A549 (cell line): ENCODE measurements around the gene CSTF1. TPM values are rescaled to one million over a fixed set of nuclear protein-coding genes. Genes with fewer than 3 reads are reported as not detected.

ENCODE experiments used
- ATAC-seq, 2 experiments: fragments of 200-7000 bp in 1 of 2; fragments of >200 bp in 1 of 2; cut with Nextera tagmentation in 1 of 2; cut with Tn5 transposase in 1 of 2; 3 replicates each; pipeline versions ENCODE4 v1.8.0 to v1.9.1; 2018 to 2020; ENCODE audit warnings: mild to moderate bottlenecking in 1 of 2, moderate library complexity in 1 of 2
- CTCF ChIA-PET: fragments of 300-600 bp; sonication (Branson Sonifier 250); formaldehyde crosslinking; extraction: SDS; loops from one replicate; lab custom pipeline; 2021; ENCODE audit warnings: antibody characterized with exemption, inconsistent platforms; lab: Yijun Ruan, JAX
- POLR2A ChIA-PET: fragments of 350-600 bp; formaldehyde crosslinking; extraction: SDS; loops from one replicate; lab custom pipeline; 2021; ENCODE audit warnings: antibody characterized with exemption, inconsistent platforms; lab: Yijun Ruan, JAX
- DNase-seq, 2 experiments: peaks; one replicate each; pipeline versions ENCODE4 v3.0.0 to v3.0.0-alpha.2; 2011 to 2016; ENCODE audit warnings: low read depth in 1 of 2, low spot score in 1 of 2
- FAIRE-seq: peaks from 2 replicates; lab custom pipeline; 2011; peaks lifted over from hg19 to GRCh38; lab: Jason Lieb, UNC
- H3K27ac ChIP-seq, 2 experiments: fragments of >200 bp; sonication (Bioruptor Twin); formaldehyde crosslinking; 3 replicates each; pipeline ENCODE4 v1.5.1; 2016 to 2017
- H3K4me1 ChIP-seq: fragments of >200 bp; sonication (Bioruptor Twin); formaldehyde crosslinking; 3 replicates; pipeline ENCODE4 v1.6.1; 2016
- H3K4me2 ChIP-seq: fragments of >200 bp; sonication (Bioruptor Twin); formaldehyde crosslinking; 3 replicates; pipeline ENCODE4 v1.6.1; 2016
- H3K4me3 ChIP-seq: fragments of >200 bp; sonication (Bioruptor Twin); formaldehyde crosslinking; 3 replicates; pipeline ENCODE4 v1.5.1; 2016
- H3K9me3 ChIP-seq: fragments of >200 bp; sonication (Bioruptor Twin); formaldehyde crosslinking; 3 replicates; pipeline ENCODE4 v1.6.1; 2016
- BHLHE40 ChIP-seq: IDR thresholded peaks from 2 replicates; pipeline ENCODE4 v1.6.1; 2012; ENCODE audit warnings: low read depth, low read length, inconsistent platforms
- CBX2 ChIP-seq: fragments of 200-600 bp; sonication (generic); IDR thresholded peaks from 2 replicates; pipeline ENCODE4 v1.6.1; 2016; ENCODE audit warnings: low read depth, mild to moderate bottlenecking, borderline replicate concordance
- CBX8 ChIP-seq: fragments of 200-600 bp; sonication (generic); IDR thresholded peaks from 2 replicates; pipeline ENCODE4 v1.6.1; 2016
- CEBPB ChIP-seq, 2 experiments: fragments of >200 bp in 1 of 2; sonication (Bioruptor Twin) in 1 of 2; formaldehyde crosslinking in 1 of 2; IDR thresholded peaks; 2 replicates each; pipeline ENCODE4 v1.6.1; 2012 to 2016
- CTCF ChIP-seq: fragments of >200 bp; sonication (Bioruptor Twin); formaldehyde crosslinking; IDR thresholded peaks from 3 replicates; pipeline ENCODE4 v1.5.1; 2016
- E2F6 ChIP-seq: IDR thresholded peaks from 2 replicates; pipeline ENCODE4 v1.6.1; 2012; ENCODE audit warnings: low read depth, borderline replicate concordance
- ELK1 ChIP-seq: fragments of 150-350 bp; IDR thresholded peaks from 2 replicates; pipeline ENCODE4 v1.6.1; 2014; ENCODE audit warnings: low read depth, mild to moderate bottlenecking, low read length
- EP300 ChIP-seq, 2 experiments: fragments of >200 bp; sonication (Bioruptor Twin); formaldehyde crosslinking; IDR thresholded peaks; 2 replicates in 1 of 2; 3 replicates in 1 of 2; pipeline ENCODE4 v1.6.1; 2016 to 2017
- FOSL2 ChIP-seq, 2 experiments: fragments of 450-650 bp in 1 of 2; fragments of >200 bp in 1 of 2; sonication (Bioruptor Twin) in 1 of 2; formaldehyde crosslinking; IDR thresholded peaks; 2 replicates each; pipeline versions ENCODE4 v1.5.0 to v1.6.1; 2016 to 2020; ENCODE audit warnings: mild to moderate bottlenecking in 1 of 2, moderate library complexity in 1 of 2
- FOXS1 ChIP-seq: fragments of 250-450 bp; sonication (Bioruptor Pico); IDR thresholded peaks from 2 replicates; pipeline ENCODE4 v1.5.0; 2020; ENCODE audit warnings: mild to moderate bottlenecking, moderate library complexity
- HDAC2 ChIP-seq: fragments of 200-600 bp; sonication (generic); IDR thresholded peaks from 2 replicates; pipeline ENCODE4 v1.6.1; 2016
- HEYL ChIP-seq: fragments of 250-450 bp; sonication (Bioruptor Pico); IDR thresholded peaks from 2 replicates; pipeline ENCODE4 v1.8.0; 2021; ENCODE audit warnings: mild to moderate bottlenecking, moderate library complexity
- HOXA7 ChIP-seq: fragments of 250-450 bp; sonication (Bioruptor Pico); IDR thresholded peaks from 2 replicates; pipeline ENCODE4 v1.5.0; 2020; ENCODE audit warnings: mild to moderate bottlenecking, moderate library complexity
- HOXB13 ChIP-seq: fragments of 250-450 bp; sonication (Bioruptor Pico); IDR thresholded peaks from 2 replicates; pipeline ENCODE4 v1.5.0; 2020; ENCODE audit warnings: low read depth, mild to moderate bottlenecking, moderate library complexity
- HOXB5 ChIP-seq: fragments of 250-450 bp; sonication (Bioruptor Pico); IDR thresholded peaks from 2 replicates; pipeline ENCODE4 v1.5.0; 2020; ENCODE audit warnings: mild to moderate bottlenecking, moderate library complexity
- JUN ChIP-seq, 2 experiments: fragments of >200 bp; sonication (Bioruptor Twin); formaldehyde crosslinking; IDR thresholded peaks; 2 replicates in 1 of 2; 3 replicates in 1 of 2; pipeline ENCODE4 v1.6.1; 2016 to 2017
- MAX ChIP-seq: IDR thresholded peaks from 2 replicates; pipeline ENCODE4 v1.6.1; 2012
- MAZ ChIP-seq: fragments of 150-350 bp; IDR thresholded peaks from 2 replicates; pipeline ENCODE4 v1.6.1; 2014; ENCODE audit warnings: antibody characterized with exemption, low read depth, low read length, borderline replicate concordance
- NFE2L2 ChIP-seq: fragments of 150-350 bp; conservative IDR thresholded peaks from 2 replicates; pipeline ENCODE4 v1.6.1; 2014; ENCODE audit warnings: low read length
- NR3C1 ChIP-seq: fragments of >200 bp; sonication (Bioruptor Twin); formaldehyde crosslinking; IDR thresholded peaks from 3 replicates; pipeline ENCODE4 v1.6.1; 2017
- PBX3 ChIP-seq: IDR thresholded peaks from 2 replicates; pipeline ENCODE4 v1.6.1; 2012
- PHF8 ChIP-seq: fragments of 200-600 bp; sonication (generic); IDR thresholded peaks from 2 replicates; pipeline ENCODE4 v1.6.1; 2016; ENCODE audit warnings: low read depth, mild to moderate bottlenecking, antibody characterized with exemption, moderate library complexity, borderline replicate concordance
- POLR2A ChIP-seq: IDR thresholded peaks from 2 replicates; pipeline ENCODE4 v1.6.1; 2012; ENCODE audit warnings: mild to moderate bottlenecking, low read length
- RAD21 ChIP-seq, 2 experiments: fragments of >200 bp in 1 of 2; sonication (Bioruptor Twin) in 1 of 2; formaldehyde crosslinking in 1 of 2; IDR thresholded peaks in 1 of 2; conservative IDR thresholded peaks in 1 of 2; 2 replicates in 1 of 2; 3 replicates in 1 of 2; pipeline ENCODE4 v1.6.1; 2012 to 2018; ENCODE audit warnings: inconsistent platforms in 1 of 2
- RCOR1 ChIP-seq: fragments of 150-350 bp; IDR thresholded peaks from 2 replicates; pipeline ENCODE4 v1.6.1; 2014; ENCODE audit warnings: antibody characterized with exemption, low read length, low read depth
- RFX5 ChIP-seq: fragments of 450-650 bp; IDR thresholded peaks from 2 replicates; pipeline ENCODE4 v1.7.1; 2014; ENCODE audit warnings: antibody characterized with exemption, mild to moderate bottlenecking, moderate library complexity
- RNF2 ChIP-seq: fragments of 200-600 bp; sonication (generic); IDR thresholded peaks from 2 replicates; pipeline ENCODE4 v1.6.1; 2016; ENCODE audit warnings: low read depth, mild to moderate bottlenecking, antibody characterized with exemption, moderate library complexity, borderline replicate concordance
- SMC3 ChIP-seq: fragments of >200 bp; sonication (Bioruptor Twin); formaldehyde crosslinking; IDR thresholded peaks from 3 replicates; pipeline ENCODE4 v1.6.1; 2018; ENCODE audit warnings: inconsistent platforms
- TFCP2L1 ChIP-seq: fragments of 250-450 bp; sonication (Bioruptor Pico); IDR thresholded peaks from 2 replicates; pipeline ENCODE4 v1.5.0; 2021; ENCODE audit warnings: mild to moderate bottlenecking
- ZC3H11A ChIP-seq: fragments of 450-650 bp; IDR thresholded peaks from 2 replicates; pipeline ENCODE4 v1.6.1; 2014; ENCODE audit warnings: antibody characterized with exemption, mild to moderate bottlenecking
- ZFP36 ChIP-seq: fragments of 450-650 bp; IDR thresholded peaks from 2 replicates; pipeline ENCODE4 v1.6.1; 2014; ENCODE audit warnings: borderline replicate concordance; ENCODE audit not compliant: partially characterized antibody
- WGBS: methylation state at CpG from one replicate; pipeline ENCODE4 v1.1.6; 2017; ENCODE audit errors: missing lambda C conversion rate; 5-methylcytosine and 5-hydroxymethylcytosine counted together
- polyA plus RNA-seq, 4 experiments: library from polyadenylated mRNA; depleted of rRNA in 3 of 4; stranded (reverse); fragments of >200 nt; fragmentation: RNase III in 1 of 4; extraction: RNeasy Plus Mini Kit Qiagen cat#74134 plus additional on column Dnase treatment in 1 of 4; gene quantifications; 2 replicates in 3 of 4; 3 replicates in 1 of 4; pipeline ENCODE4 v1.2.3, GENCODE V29; 2011 to 2017

The CSTF1 gene
- polyA plus RNA-seq, 2 of the 4 experiments (the other 2 are of a cell fraction): 40.9 to 79.9 TPM

- FAIRE-seq (no peak), ATAC-seq (no peak)
- Histone ChIP-seq H3K4me1 (peaks cover 7% of the 10 kb centered on the region), H3K27ac (no peak overlapping the region), H3K4me3 (no peak overlapping the region), H3K9me3 (no peaks in the 10 kb centered on the region)
- WGBS: 90% methylated on average over 4 of the region's 4 CpGs
- ChIA-PET POLR2A (interaction anchor here (1.5 kb wide), 1 partner anchor 10 kb away, joined by 5 read pairs; the partner anchor contains the start of gene FAM210B), CTCF (no interaction called here)
- no peak for TF ChIP-seq RFX5
- TF ChIP-seq FOSL2 (IDR thresholded peaks at IDR 0.05): no peak
- no peak for TF ChIP-seq FOSL2 (CRISPR knock-in tag; IDR thresholded peaks at IDR 0.05)
- no peak for TF ChIP-seq HOXA7
- no peak for TF ChIP-seq RCOR1
- no peak for TF ChIP-seq NR3C1
- no peak for TF ChIP-seq ELK1
- no peak for TF ChIP-seq ZC3H11A
- TF ChIP-seq CBX2: no peak
- no peak for TF ChIP-seq BHLHE40
- no peak for TF ChIP-seq RNF2
- TF ChIP-seq TFCP2L1 (CRISPR knock-in tag): no peak
- TF ChIP-seq NFE2L2: no peak
- TF ChIP-seq POLR2A: no peak
- TF ChIP-seq PHF8: no peak
- TF ChIP-seq ZFP36: no peak
- TF ChIP-seq, all 56 proteins: peak for 0
- no peak overlapping the region for H3K4me2 ChIP-seq
- DNase-seq: no peak
Observed at GRCh38 chr20:56369179-56369578, 23.3 kb upstream of the CSTF1 start.

- no peak for TF ChIP-seq JUN (IDR thresholded peaks at IDR 0.05)
- TF ChIP-seq HDAC2: no peak
- TF ChIP-seq SMC3: no peak
- TF ChIP-seq PBX3: no peak
- no peak for TF ChIP-seq CEBPB (IDR thresholded peaks at IDR 0.05)
- TF ChIP-seq CBX8: no peak
- TF ChIP-seq MAZ: no peak
- TF ChIP-seq MAX: no peak
- TF ChIP-seq E2F6: no peak
- TF ChIP-seq EP300 (IDR thresholded peaks at IDR 0.05): no peak
- no peak for TF ChIP-seq HEYL (CRISPR knock-in tag)
- no peak for TF ChIP-seq RAD21 (conservative IDR thresholded peaks at IDR 0.05 in 1 of 2, IDR thresholded peaks at IDR 0.05 in 1 of 2)
- TF ChIP-seq BHLHE40: no peak
- TF ChIP-seq FOXS1 (CRISPR knock-in tag): no peak
- no peak for TF ChIP-seq CTCF
- TF ChIP-seq HOXB5 (CRISPR knock-in tag): no peak
- no peak for TF ChIP-seq HOXB13 (CRISPR knock-in tag)
- TF ChIP-seq, all 56 proteins: peak for 0
- POLR2A ChIA-PET: no interaction called here
- no peak overlapping the region for H3K4me3 ChIP-seq
- 93% methylated on average over 11 of the region's 11 CpGs for WGBS
- FAIRE-seq: no peak
- H3K4me1 ChIP-seq: peaks cover 11% of the 10 kb centered on the region
- CTCF ChIA-PET: interaction anchor here (1.0 to 1.2 kb wide), 3 partner anchors 12 to 28 kb away, joined by 3 to 5 read pairs (median 3); no protein-coding TSS in a partner anchor
- DNase-seq: no peak
- ATAC-seq: no peak
- H3K9me3 ChIP-seq: no peaks in the 10 kb centered on the region
- no peak overlapping the region for H3K27ac ChIP-seq
- H3K4me2 ChIP-seq: no peak overlapping the region
Observed at GRCh38 chr20:56371977-56372376, 20.5 kb upstream of the CSTF1 start.
